Epithelial cell of esophagus (primary cell): ENCODE data around the gene HNRNPF.

Source experiments
- DNase-seq: peaks from one replicate; pipeline ENCODE4 v3.0.0; 2010; ENCODE audit warnings: low read depth
- H3K4me3 ChIP-seq: 2 replicates; pipeline ENCODE4 v1.5.1; 2011; ENCODE audit warnings: mild to moderate bottlenecking, low read length, control low read depth
- TF ChIP-seq, protein P1 (sequence below): IDR thresholded peaks from 2 replicates; pipeline ENCODE4 v1.5.1; 2011; ENCODE audit warnings: low read depth, mild to moderate bottlenecking, low read length, control low read depth, inconsistent platforms; ENCODE audit not compliant: insufficient read depth; ENCODE audit errors: missing control alignments

Gene HNRNPF

DNA sequence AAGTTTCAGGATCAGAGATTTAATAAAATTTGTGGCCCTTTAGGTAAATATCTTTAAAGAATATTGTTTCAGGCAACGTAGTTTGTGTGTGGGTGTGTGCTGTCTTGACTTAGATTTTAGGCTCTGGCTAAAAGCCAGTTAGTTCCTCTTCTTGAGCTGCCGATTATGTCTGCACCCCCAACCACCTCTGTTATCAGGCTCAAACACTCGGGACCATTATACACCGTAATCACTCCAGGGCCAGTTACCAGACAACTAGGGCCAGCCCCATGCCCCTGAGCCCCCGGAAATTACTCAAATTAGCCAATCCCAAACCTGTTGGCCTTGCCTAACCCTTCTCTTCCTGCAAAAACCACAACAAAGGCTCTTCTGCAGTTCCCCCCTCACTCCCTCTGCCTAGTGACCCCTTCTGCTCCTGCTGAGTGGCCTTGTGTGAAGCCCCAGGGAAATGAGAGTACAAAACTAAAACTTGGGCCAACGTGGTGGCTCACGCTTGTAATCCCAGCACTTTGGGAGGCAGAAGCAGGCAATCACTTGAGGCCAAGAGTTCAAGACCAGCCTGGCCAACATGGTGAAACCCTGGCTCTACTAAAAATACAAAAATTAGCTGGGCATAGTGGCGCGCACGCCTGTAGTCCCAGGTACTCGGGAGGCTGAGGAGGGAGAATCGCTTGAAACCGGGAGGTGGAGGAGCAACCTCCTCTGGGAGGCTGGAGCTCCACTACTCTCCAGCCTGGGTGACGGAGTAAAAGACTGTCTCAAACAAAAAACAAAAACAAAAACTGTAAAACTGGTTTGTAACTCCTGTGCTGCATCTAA, 9.2 kb upstream of the HNRNPF start:
- TF ChIP-seq, protein P1, sequence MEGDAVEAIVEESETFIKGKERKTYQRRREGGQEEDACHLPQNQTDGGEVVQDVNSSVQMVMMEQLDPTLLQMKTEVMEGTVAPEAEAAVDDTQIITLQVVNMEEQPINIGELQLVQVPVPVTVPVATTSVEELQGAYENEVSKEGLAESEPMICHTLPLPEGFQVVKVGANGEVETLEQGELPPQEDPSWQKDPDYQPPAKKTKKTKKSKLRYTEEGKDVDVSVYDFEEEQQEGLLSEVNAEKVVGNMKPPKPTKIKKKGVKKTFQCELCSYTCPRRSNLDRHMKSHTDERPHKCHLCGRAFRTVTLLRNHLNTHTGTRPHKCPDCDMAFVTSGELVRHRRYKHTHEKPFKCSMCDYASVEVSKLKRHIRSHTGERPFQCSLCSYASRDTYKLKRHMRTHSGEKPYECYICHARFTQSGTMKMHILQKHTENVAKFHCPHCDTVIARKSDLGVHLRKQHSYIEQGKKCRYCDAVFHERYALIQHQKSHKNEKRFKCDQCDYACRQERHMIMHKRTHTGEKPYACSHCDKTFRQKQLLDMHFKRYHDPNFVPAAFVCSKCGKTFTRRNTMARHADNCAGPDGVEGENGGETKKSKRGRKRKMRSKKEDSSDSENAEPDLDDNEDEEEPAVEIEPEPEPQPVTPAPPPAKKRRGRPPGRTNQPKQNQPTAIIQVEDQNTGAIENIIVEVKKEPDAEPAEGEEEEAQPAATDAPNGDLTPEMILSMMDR, result no peak
- H3K4me3 ChIP-seq, result no peak overlapping the region
- no peak for DNase-seq

DNA sequence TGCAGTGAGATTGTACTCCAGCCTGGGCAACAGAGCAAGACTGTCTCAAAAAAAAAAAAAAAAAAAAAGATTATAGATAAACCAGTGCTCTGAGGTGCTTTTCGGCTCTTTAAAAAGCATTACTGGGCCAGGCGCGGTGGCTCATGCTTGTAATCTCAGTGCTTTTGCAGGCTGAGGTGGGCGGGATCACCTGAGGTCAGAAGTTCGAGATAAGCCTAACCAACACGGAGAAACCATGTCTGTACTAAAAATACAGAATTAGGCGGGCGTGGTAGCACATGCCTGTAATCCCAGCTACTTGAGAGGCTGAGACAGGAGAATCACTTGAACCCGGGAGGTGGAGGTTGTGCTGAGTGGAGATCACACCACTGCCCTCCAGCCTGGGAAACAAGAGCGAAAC, 6.6 kb upstream of the HNRNPF start:
- H3K4me3 ChIP-seq, result no peak overlapping the region
- DNase-seq, result no peak
- TF ChIP-seq, protein P1, result no peak

DNA sequence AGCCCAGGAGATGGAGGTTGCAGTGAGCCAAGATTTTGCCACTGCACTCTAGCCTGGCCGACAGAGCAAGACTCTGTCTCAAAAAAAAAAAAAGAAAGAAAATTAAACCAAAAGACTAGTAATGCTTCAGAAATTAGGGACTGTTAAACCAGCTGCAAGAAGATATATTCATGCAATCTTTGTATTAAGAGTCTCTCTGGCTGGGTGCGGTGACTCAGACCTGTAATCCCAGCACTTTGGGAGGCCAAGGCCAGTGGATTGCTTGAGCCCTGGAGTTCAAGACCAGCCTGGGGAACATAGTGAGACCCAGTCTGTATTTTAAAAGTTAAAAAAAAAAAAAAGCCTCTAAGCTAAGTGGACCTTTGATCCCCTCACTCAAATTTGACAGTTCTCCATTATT, 2.5 kb upstream of the HNRNPF start:
- TF ChIP-seq, protein P1, result no peak
- DNase-seq, result no peak
- H3K4me3 ChIP-seq, result no peak overlapping the region

DNA sequence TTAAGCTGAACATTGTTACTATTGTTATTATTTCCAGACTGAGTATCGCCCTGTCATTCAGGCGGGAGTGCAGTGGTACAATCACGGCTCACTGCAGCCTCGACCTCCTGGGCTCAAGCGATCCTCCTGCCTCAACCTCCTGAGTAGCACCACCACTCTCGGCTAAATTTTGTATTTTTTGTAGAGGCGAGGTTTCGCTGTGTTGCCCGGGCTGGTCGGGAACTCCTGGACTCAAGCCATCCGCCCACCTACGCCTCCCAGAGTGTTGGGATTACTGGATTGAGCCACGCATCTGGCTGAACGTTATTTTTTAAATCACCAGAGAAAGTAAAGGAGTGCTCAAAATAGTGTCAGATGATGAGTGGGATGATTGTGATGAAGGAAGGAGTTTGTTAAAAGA, 1.4 kb upstream of the HNRNPF start:
- H3K4me3 ChIP-seq, result no peak overlapping the region
- DNase-seq, result no peak
- TF ChIP-seq, protein P1, result no peak

DNA sequence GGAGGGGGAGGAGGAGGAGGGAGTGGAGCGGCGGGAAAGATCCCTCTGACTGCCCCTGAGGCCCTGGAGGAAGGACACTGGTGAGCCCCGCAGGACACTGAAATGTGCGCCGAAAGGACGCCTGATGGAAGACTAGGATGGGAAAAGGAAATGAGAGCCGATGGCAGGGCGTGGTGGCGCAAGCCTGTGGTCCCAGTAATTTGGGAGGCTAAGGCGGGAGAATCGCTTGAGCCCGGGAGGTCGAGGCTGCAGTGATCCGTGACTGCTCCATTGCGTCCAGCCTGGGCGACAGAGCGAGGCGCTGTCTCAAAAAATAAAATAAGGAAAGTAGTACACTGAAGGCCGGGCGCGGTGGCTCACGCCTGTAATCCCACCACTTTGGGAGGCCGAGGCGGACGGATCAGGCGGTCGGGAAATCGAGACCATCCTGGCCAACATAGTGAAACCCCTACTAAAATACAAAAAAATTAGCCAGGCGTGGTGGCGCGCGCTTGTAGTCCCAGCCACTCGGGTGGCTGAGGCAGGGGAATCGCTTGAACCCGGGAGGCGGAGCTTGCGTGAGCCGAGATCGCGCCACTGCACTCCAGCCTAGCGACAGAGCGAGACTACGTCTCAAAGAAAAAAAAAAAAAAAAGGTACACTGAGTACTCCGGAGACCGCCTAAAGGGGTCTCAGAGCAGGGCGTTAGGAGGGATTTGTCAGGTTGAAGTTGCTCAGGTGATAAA, 561 bp upstream of the HNRNPF start:
- H3K4me3 ChIP-seq, result peak overlapping the region; percentile 84
- TF ChIP-seq, protein P1, result no peak
- DNase-seq, result no peak

DNA sequence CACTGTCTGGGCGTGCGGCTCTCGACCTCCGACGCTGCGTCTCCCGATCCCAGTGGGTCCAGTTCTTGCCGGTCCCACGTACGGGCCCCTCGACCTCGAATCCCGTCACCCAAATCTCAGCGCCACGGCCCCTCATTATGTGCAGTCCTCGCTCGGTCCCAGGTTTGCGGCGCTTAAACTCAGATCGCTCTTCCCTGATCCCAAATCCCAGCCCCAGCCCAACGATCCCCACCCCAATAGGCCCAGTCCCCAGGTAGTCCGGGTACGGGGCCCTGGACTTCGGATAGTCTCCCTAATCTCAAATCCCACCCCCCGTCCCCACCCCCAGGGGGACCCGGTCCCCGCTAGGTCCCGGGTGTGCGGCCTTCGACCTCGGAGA, 666 bp downstream of the HNRNPF start:
- TF ChIP-seq, protein P1, result no peak
- peak overlapping the region; percentile 68 for H3K4me3 ChIP-seq
- DNase-seq, result no peak
